ENCODE data around the gene C3orf70.

Gene C3orf70

GRCh38 chr3:185152410-185153170, at the start of gene C3orf70:
Gene C3orf70 (minus strand): TSS chr3:185153060. CDS start chr3:185152823, 237 bp downstream.
- DNase-seq = no peak

GRCh38 chr3:185200639-185201038, 47.8 kb upstream of the C3orf70 start:
- DNase-seq = no peak

GRCh38 chr3:185199671-185200070, 46.8 kb upstream of the C3orf70 start:
- no peak for DNase-seq

- DNase-seq = no peak
Observed at GRCh38 chr3:185199206-185199605, 46.3 kb upstream of the C3orf70 start.

GRCh38 chr3:185197068-185197467, 44.2 kb upstream of the C3orf70 start:
- DNase-seq = no peak

GRCh38 chr3:185195652-185196051, 42.8 kb upstream of the C3orf70 start:
- no peak for DNase-seq

GRCh38 chr3:185188816-185189215, 36.0 kb upstream of the C3orf70 start:
- DNase-seq = no peak

GRCh38 chr3:185187391-185187790, 34.5 kb upstream of the C3orf70 start:
- DNase-seq = no peak

- DNase-seq = no peak
Observed at GRCh38 chr3:185176750-185177359, 24.0 kb upstream of the C3orf70 start.

- no peak for DNase-seq
Observed at GRCh38 chr3:185175370-185175987, 22.6 kb upstream of the C3orf70 start.

GRCh38 chr3:185172086-185173049, 19.5 kb upstream of the C3orf70 start:
- no peak for DNase-seq

- no peak for DNase-seq
Observed at GRCh38 chr3:185164428-185165217, 11.8 kb upstream of the C3orf70 start.

- DNase-seq = no peak
Observed at GRCh38 chr3:185162634-185163033, 9.8 kb upstream of the C3orf70 start.

GRCh38 chr3:185161761-185162160, 8.9 kb upstream of the C3orf70 start:
- DNase-seq = no peak

GRCh38 chr3:185157347-185157746, 4.5 kb upstream of the C3orf70 start:
- no peak for DNase-seq

- DNase-seq = no peak
Observed at GRCh38 chr3:185155678-185156077, 2.8 kb upstream of the C3orf70 start.

- no peak for DNase-seq
Observed at GRCh38 chr3:185153861-185154629, 1.2 kb upstream of the C3orf70 start.

GRCh38 chr3:185153171-185153771, 411 bp upstream of the C3orf70 start:
- DNase-seq = no peak

GRCh38 chr3:185151964-185152409, 873 bp downstream of the C3orf70 start:
- DNase-seq = no peak

GRCh38 chr3:185151101-185151963, 1.5 kb downstream of the C3orf70 start:
- no peak for DNase-seq

Measured in T1000 (cell line).